ENCODE measurements around the gene LRRC57. TPM values are rescaled to one million over a fixed set of nuclear protein-coding genes. Genes with fewer than 3 reads are reported as not detected.

Gene LRRC57
- 5.0 and 10.2 TPM in 2 replicates for total RNA-seq (ENCODE audit: low replicate concordance)

GRCh38 chr15:42548249-42549031 is at the start of gene LRRC57, which contains the start of gene HAUS2:
Gene LRRC57, minus strand, starts transcription at chr15:42548793. Its CDS starts 359 bp downstream, at chr15:42548434.
Gene HAUS2, plus strand, starts transcription at chr15:42548838. Its CDS starts 35 bp downstream, at chr15:42548873.

DNA sequence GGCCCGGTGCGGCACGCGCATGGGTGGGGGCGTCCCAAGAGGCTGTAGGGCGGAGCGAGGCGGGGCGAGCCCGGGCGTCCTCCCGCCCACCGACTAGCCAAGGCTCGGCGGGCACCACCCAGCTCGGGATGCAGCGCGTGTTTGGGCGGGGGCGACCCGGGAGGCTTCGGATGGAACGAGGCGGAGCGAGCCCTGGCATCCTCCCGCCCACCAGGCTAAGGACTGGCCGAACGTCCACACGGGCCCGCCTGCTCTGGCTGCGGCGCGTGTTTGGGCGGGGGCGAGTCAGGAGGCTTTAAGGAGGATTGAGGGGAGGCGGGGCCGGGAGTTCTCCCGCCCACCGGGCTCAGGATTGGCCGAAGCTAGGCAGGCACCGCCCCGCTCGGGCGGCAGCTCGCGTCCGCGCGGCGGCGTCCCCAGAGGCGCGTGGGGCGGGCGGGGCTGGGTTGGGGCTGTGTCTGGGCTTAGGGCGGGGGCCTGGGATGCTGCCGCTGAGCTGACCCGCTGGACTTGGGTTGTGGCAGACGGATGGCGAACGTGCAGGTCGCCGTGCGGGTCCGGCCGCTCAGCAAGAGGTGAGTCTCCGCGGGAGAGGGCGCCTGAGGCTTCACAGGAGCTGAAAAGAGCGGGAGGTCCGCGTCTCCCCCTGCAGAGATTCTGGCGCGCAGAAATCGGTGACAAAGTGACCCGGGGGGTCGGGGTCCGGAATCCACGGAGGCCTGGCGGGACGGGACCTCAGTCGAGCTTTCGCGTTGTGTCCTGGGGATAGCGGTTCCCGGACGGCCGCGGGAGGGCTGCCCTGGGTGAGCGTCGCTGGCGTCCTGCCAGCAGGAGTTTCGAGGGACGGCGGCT is 26.8 kb upstream of the LRRC57 start, which contains the start of gene STARD9:
STARD9 (plus strand) TSS at position 419 of the 852 bp plus-strand sequence; CDS start at position 529, 110 bp downstream.

DNA sequence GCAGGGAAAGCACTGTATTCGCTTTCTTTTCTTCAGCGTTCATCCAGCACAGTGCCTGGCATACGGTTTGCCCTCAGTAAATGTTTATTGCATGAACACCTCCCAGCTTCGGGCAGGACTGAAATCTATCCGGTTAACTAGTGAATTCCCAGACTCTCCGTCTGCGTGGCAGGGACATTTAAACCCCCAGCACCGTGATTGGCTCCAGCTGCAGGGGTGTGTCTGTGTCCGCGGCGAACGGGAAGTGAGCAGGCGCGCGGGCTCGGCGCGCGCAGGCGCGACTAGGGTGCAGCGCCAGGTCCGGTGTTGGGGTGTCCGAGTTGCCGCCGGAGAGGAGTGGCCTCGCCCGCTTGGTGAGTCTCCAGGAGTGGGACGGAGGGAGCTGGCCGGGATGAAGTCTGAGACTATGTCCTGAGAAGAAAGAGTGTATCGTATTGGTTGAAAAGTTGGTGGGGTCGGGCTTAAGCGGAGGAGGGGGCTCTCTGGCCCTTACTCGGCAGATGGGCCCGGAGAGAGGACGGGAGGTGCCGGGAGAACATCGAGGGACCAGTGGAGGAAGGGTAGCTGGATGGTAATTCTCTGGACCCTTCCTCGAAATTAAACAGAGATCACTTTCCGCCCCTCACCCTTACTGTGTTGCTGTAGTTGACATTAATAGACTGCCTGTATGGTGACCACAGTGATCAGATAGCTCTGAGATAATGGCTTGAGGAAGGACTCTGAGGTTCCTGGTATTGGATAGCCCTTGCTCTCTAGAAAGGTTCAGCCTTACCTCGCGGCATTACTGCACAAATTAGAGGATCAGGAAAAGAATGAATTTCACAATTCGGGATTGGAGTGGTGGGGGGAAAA is 53.0 kb downstream of the LRRC57 start, which contains the start of gene SNAP23:
SNAP23 (plus strand) TSS at position 274 of the 852 bp plus-strand sequence. CDS start 16,213 bp downstream, outside the sequence.

DNA sequence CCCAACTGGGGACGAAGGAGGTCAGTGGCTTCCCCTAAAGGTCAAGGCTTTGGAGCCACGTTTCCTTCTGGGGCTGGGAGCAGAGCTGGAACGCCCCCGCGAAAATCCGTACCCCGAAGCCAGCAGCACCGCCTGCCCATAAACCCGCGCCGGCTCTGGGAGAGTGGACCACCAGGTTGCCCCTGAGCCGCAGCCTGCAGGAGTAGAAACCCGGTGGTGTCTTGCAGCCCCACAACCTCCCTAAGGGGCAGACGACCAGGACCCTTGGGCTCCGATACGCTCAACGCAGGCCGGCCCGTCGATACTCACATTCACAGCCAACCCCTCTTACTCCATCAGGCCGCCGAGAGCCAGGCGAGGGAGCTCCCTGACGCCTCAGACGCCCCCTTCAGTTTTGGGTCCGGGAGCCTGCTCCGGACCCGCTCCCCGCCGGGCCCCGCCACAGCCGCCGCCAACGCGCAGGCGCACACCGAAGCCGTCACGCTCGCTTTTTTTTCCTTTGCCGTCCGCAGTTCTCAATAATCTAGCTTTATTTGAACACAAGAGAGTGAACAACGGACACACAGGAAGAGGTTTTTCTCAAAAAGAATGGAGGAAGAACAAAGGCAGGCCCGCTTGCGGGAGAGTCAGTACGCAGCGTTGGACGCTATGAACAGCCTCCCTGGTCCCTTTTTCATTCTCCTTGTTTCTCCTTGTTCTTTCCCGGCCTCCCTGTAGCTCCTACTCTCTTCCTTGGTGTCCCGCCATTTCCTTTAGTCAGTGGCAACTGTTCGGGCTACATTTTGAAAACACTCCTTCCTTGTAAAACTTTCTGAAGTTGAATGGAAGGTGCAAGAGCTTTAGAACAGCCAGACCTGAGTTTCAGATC is 57.7 kb downstream of the LRRC57 start, which contains the start of gene ZNF106:
ZNF106 (minus strand) TSS at position 471 of the 868 bp plus-strand sequence. CDS start 18,852 bp downstream, outside the sequence.

Other genes starting within 250 kb of the LRRC57 start
- gene CAPN3, start 189.3 kb downstream of the LRRC57 start, total RNA-seq (ENCODE audit: low replicate concordance), result 0.60 and 2.6 TPM in 2 replicates
- 69.1 and 121 TPM in 2 replicates for gene ZNF106, start 57.7 kb downstream of the LRRC57 start, total RNA-seq (ENCODE audit: low replicate concordance)
- gene SNAP23, start 53.2 kb downstream of the LRRC57 start, total RNA-seq (ENCODE audit: low replicate concordance), result 49.6 and 161 TPM in 2 replicates
- gene HAUS2, start within 50 bp of the LRRC57 start, total RNA-seq (ENCODE audit: low replicate concordance), result 8.0 and 16.5 TPM in 2 replicates
- gene STARD9, start 26.8 kb upstream of the LRRC57 start, total RNA-seq (ENCODE audit: low replicate concordance), result 1.6 and 5.1 TPM in 2 replicates
- 3.6 and 10.3 TPM in 2 replicates for gene CDAN1, start 188.3 kb upstream of the LRRC57 start, total RNA-seq (ENCODE audit: low replicate concordance)